ENCODE results near the gene SLC44A1. TPM values are rescaled to one million over a fixed set of nuclear protein-coding genes. Genes with fewer than 3 reads are reported as not detected.

SLC44A1 gene
- total RNA-seq, 1 donor from 2014 or later = 16.5 TPM

GRCh38 chr9:105283795-105284194 lies 39.3 kb downstream of the SLC44A1 start:
- Histone ChIP-seq H3K36me3 (ENCODE audit: control insufficient read depth, insufficient read depth, low read length) (no peaks in the 10 kb centered on the region), H3K27me3 (ENCODE audit: control insufficient read depth, insufficient read depth, low read length) (no peaks in the 10 kb centered on the region), H3K4me3 (ENCODE audit: low read depth, low read length) (no peak overlapping the region)
- TF ChIP-seq, protein P1, sequence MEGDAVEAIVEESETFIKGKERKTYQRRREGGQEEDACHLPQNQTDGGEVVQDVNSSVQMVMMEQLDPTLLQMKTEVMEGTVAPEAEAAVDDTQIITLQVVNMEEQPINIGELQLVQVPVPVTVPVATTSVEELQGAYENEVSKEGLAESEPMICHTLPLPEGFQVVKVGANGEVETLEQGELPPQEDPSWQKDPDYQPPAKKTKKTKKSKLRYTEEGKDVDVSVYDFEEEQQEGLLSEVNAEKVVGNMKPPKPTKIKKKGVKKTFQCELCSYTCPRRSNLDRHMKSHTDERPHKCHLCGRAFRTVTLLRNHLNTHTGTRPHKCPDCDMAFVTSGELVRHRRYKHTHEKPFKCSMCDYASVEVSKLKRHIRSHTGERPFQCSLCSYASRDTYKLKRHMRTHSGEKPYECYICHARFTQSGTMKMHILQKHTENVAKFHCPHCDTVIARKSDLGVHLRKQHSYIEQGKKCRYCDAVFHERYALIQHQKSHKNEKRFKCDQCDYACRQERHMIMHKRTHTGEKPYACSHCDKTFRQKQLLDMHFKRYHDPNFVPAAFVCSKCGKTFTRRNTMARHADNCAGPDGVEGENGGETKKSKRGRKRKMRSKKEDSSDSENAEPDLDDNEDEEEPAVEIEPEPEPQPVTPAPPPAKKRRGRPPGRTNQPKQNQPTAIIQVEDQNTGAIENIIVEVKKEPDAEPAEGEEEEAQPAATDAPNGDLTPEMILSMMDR (IDR thresholded peaks at IDR 0.05; ENCODE audit: insufficient read depth, low read length, poor library complexity, severe bottlenecking) = no peak
- DNase-seq (ENCODE audit: low read depth) = no peak

GRCh38 chr9:105284463-105284862 lies 40.0 kb downstream of the SLC44A1 start:
- TF ChIP-seq, protein P1 (IDR thresholded peaks at IDR 0.05; ENCODE audit: insufficient read depth, low read length, poor library complexity, severe bottlenecking) = no peak
- H3K4me3 ChIP-seq (ENCODE audit: low read depth, low read length) = no peak overlapping the region
- DNase-seq (ENCODE audit: low read depth) = no peak

GRCh38 chr9:105286098-105286497 lies 41.6 kb downstream of the SLC44A1 start:
- H3K4me3 ChIP-seq (ENCODE audit: low read depth, low read length) = no peak overlapping the region
- H3K36me3 ChIP-seq (ENCODE audit: control insufficient read depth, insufficient read depth, low read length) = no peaks in the 10 kb centered on the region
- no peak for DNase-seq (ENCODE audit: low read depth)
- TF ChIP-seq, protein P1 (IDR thresholded peaks at IDR 0.05; ENCODE audit: insufficient read depth, low read length, poor library complexity, severe bottlenecking) = no peak
- no peaks in the 10 kb centered on the region for H3K27me3 ChIP-seq (ENCODE audit: control insufficient read depth, insufficient read depth, low read length)

More at GRCh38 chr9:105284463-105284862, 40.0 kb downstream of the SLC44A1 start:
- no peaks in the 10 kb centered on the region for H3K36me3 ChIP-seq (ENCODE audit: control insufficient read depth, insufficient read depth, low read length)
- H3K27me3 ChIP-seq (ENCODE audit: control insufficient read depth, insufficient read depth, low read length) = no peaks in the 10 kb centered on the region

DNA sequence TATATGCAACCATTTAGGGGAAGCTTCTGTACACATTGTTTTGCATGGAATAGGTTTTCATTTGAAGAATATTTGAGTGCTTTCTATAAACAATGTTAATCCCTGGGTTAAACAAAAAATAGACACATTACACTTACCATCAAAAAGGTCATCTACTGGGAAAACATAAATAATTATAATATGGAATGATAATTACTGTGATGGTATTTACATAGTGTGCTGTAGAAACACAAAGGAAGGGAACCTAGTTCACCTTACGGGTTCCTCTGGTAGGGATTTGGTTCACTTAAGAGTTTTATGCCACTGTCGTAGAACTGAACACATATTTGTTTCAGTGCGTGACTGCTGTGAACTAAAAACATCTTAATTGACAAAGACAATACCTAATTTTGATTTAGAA lies 44.9 kb downstream of the SLC44A1 start:
- H3K27me3 ChIP-seq (ENCODE audit: control insufficient read depth, insufficient read depth, low read length) = no peaks in the 10 kb centered on the region
- DNase-seq (ENCODE audit: low read depth) = no peak
- H3K4me3 ChIP-seq (ENCODE audit: low read depth, low read length) = no peak overlapping the region
- H3K36me3 ChIP-seq (ENCODE audit: control insufficient read depth, insufficient read depth, low read length) = no peaks in the 10 kb centered on the region
- TF ChIP-seq, protein P1 (IDR thresholded peaks at IDR 0.05; ENCODE audit: insufficient read depth, low read length, poor library complexity, severe bottlenecking) = no peak

GRCh38 chr9:105290418-105290817 lies 46.0 kb downstream of the SLC44A1 start:
- Histone ChIP-seq H3K27me3 (ENCODE audit: control insufficient read depth, insufficient read depth, low read length) (no peaks in the 10 kb centered on the region), H3K36me3 (ENCODE audit: control insufficient read depth, insufficient read depth, low read length) (no peaks in the 10 kb centered on the region), H3K4me3 (ENCODE audit: low read depth, low read length) (no peak overlapping the region)
- TF ChIP-seq, protein P1 (IDR thresholded peaks at IDR 0.05; ENCODE audit: insufficient read depth, low read length, poor library complexity, severe bottlenecking) = no peak
- no peak for DNase-seq (ENCODE audit: low read depth)

DNA sequence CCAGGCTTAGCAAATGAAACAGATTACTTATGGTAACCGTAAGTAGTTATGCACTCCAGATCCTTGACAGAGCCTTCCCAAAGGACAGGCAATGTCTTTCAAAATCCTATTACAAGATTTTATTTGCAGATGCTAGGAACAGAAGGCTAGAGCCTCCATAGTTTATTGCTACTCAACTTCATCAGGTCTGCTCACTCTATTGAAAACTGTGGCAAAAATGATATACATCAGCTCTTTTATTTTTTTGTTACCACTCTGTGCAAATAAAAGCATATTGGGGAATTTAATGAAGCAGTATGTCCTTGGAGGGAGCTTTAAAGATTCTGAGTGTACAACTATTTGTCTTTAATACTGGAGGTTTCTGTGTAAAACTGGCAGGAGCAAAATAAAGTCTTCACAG lies 46.5 kb downstream of the SLC44A1 start:
- H3K27me3 ChIP-seq (ENCODE audit: control insufficient read depth, insufficient read depth, low read length) = no peaks in the 10 kb centered on the region
- no peak for DNase-seq (ENCODE audit: low read depth)

More for the DNA sequence above, 46.5 kb downstream of the SLC44A1 start:
- TF ChIP-seq, protein P1 (IDR thresholded peaks at IDR 0.05; ENCODE audit: insufficient read depth, low read length, poor library complexity, severe bottlenecking) = no peak
- H3K36me3 ChIP-seq (ENCODE audit: control insufficient read depth, insufficient read depth, low read length) = no peaks in the 10 kb centered on the region
- no peak overlapping the region for H3K4me3 ChIP-seq (ENCODE audit: low read depth, low read length)
